HCT116 (cell line): ENCODE results near the gene IGDCC3. TPM values are rescaled to one million over a fixed set of nuclear protein-coding genes. Genes with fewer than 3 reads are reported as not detected.

Source experiments
- ATAC-seq: fragments of 200-7000 bp; cut with Tn5 transposase; 2 replicates; pipeline ENCODE4 v1.9.1; 2020; ENCODE audit warnings: mild to moderate bottlenecking, moderate library complexity
- BruUV-seq: library from RNA; stranded (reverse); fragments of 400-500 nt; replicated peaks from 2 replicates; lab custom pipeline; 2021; lab: Mats Ljungman, UMichigan
- CTCF ChIA-PET: fragments of 300-600 bp; sonication (Branson Sonifier 250); formaldehyde crosslinking; loops from one replicate; lab custom pipeline; 2021; ENCODE audit warnings: antibody characterized with exemption; lab: Charles Lee
- POLR2A ChIA-PET: fragments of 300-600, 350-600 bp; sonication (Branson Sonifier 250); formaldehyde crosslinking; loops from one replicate; lab custom pipeline; 2021; ENCODE audit warnings: antibody characterized with exemption; lab: Charles Lee
- RAD21 ChIA-PET, 2 experiments: fragments of 300-600 bp; sonication (Branson Sonifier 250); formaldehyde crosslinking; loops; one replicate each; lab custom pipeline; 2023; ENCODE audit warnings: low total read pairs in 2 of 2; ENCODE audit not compliant: uncharacterized antibody in 2 of 2, unreplicated experiment in 2 of 2, low non-redundant PET in 1 of 2; lab: Charles Lee
- DNase-seq: peaks from one replicate; pipeline ENCODE4 v3.0.0-alpha.2; 2010; ENCODE audit warnings: low read depth, low spot score
- H2AFZ ChIP-seq: fragments of 200-600 bp; shearing (Covaris generic), sonication (generic); 2 replicates; pipeline ENCODE4 v1.6.1; 2017; ENCODE audit warnings: low read depth, mixed run types, mixed read lengths, antibody characterized with exemption, low read length; ENCODE audit not compliant: poor library complexity, severe bottlenecking
- H3K27ac ChIP-seq: 2 replicates; pipeline ENCODE4 v1.5.1; 2012; ENCODE audit warnings: low read depth, low read length
- H3K27me3 ChIP-seq: fragments of 200-600 bp; sonication (generic); 2 replicates; pipeline ENCODE4 v1.6.1; 2016; ENCODE audit warnings: mixed run types, low read length, mixed read lengths; ENCODE audit not compliant: insufficient read depth
- H3K36me3 ChIP-seq, 2 experiments: fragments of 200-500 bp in 1 of 2; fragments of 200-600 bp in 1 of 2; sonication (Bioruptor generic) in 1 of 2; sonication (generic) in 1 of 2; 2 replicates each; pipeline versions ENCODE4 v1.5.1 to v1.6.1; 2014 to 2016; ENCODE audit warnings: low read length in 2 of 2, inconsistent platforms in 1 of 2, mixed read lengths in 1 of 2, mixed run types in 1 of 2; ENCODE audit not compliant: insufficient read depth in 2 of 2, control insufficient read depth in 1 of 2
- H3K4me1 ChIP-seq, 2 experiments: fragments of 200-600 bp in 1 of 2; sonication (generic) in 1 of 2; 2 replicates each; pipeline versions ENCODE4 v1.5.1 to v1.6.1; 2012 to 2017; ENCODE audit warnings: low read length in 2 of 2, inconsistent platforms in 1 of 2, mild to moderate bottlenecking in 1 of 2, mixed read lengths in 1 of 2, mixed run types in 1 of 2, moderate library complexity in 1 of 2; ENCODE audit not compliant: insufficient read depth in 2 of 2, control insufficient read depth in 1 of 2
- H3K4me2 ChIP-seq: fragments of 200-600 bp; sonication (generic); 2 replicates; pipeline ENCODE4 v1.6.1; 2017; ENCODE audit warnings: mixed run types, low read length, mixed read lengths
- H3K4me3 ChIP-seq, 2 experiments: fragments of 200-600 bp in 1 of 2; sonication (generic) in 1 of 2; replicated peaks in 1 of 2; 2 replicates each; pipeline ENCODE4 v1.5.1; 2011 to 2016; ENCODE audit warnings: low read length in 2 of 2, control low read depth in 1 of 2, low read depth in 1 of 2, mild to moderate bottlenecking in 1 of 2, mixed read lengths in 1 of 2, mixed run types in 1 of 2
- H3K79me2 ChIP-seq: fragments of 200-600 bp; sonication (generic); 2 replicates; pipeline ENCODE4 v1.6.1; 2017; ENCODE audit warnings: mild to moderate bottlenecking, mixed run types, low read length, moderate library complexity, mixed read lengths; ENCODE audit not compliant: insufficient read depth
- H3K9ac ChIP-seq: fragments of 200-600 bp; sonication (generic); 2 replicates; pipeline ENCODE4 v1.6.1; 2016; ENCODE audit warnings: low read length, mixed read lengths
- H3K9me2 ChIP-seq: fragments of 200-600 bp; sonication (generic), shearing (Covaris generic); 2 replicates; pipeline ENCODE4 v1.6.1; 2017; ENCODE audit warnings: mixed run types, mild to moderate bottlenecking, moderate library complexity; ENCODE audit not compliant: insufficient read depth
- H3K9me3 ChIP-seq, 2 experiments: fragments of 200-500 bp in 1 of 2; fragments of 200-600 bp in 1 of 2; sonication (Bioruptor generic) in 1 of 2; sonication (generic) in 1 of 2; 2 replicates each; pipeline ENCODE4 v1.6.1; 2014 to 2017; ENCODE audit warnings: low read length in 2 of 2, mixed read lengths in 2 of 2, inconsistent platforms in 1 of 2, low read depth in 1 of 2, mild to moderate bottlenecking in 1 of 2, mixed run types in 1 of 2, moderate library complexity in 1 of 2; ENCODE audit not compliant: control insufficient read depth in 1 of 2, insufficient read depth in 1 of 2
- H4K20me1 ChIP-seq: fragments of 200-600 bp; sonication (generic), shearing (Covaris generic); 2 replicates; pipeline ENCODE4 v1.6.1; 2017; ENCODE audit warnings: mixed run types, mild to moderate bottlenecking, moderate library complexity; ENCODE audit not compliant: insufficient read depth
- ATF3 ChIP-seq: IDR thresholded peaks from 2 replicates; pipeline ENCODE4 v1.6.1; 2012
- CEBPB ChIP-seq: IDR thresholded peaks from 2 replicates; pipeline ENCODE4 v1.6.1; 2012; ENCODE audit warnings: low read depth
- ELF1 ChIP-seq: IDR thresholded peaks from 2 replicates; pipeline ENCODE4 v1.6.1; 2012; ENCODE audit warnings: low read depth, borderline replicate concordance
- EZH2phosphoT487 ChIP-seq: fragments of 200-600 bp; IDR thresholded peaks from 2 replicates; pipeline ENCODE4 v1.6.1; 2018; ENCODE audit warnings: antibody characterized with exemption, borderline replicate concordance
- FOSL1 ChIP-seq: IDR thresholded peaks from 2 replicates; pipeline ENCODE4 v1.6.1; 2012; ENCODE audit warnings: low read depth
- JUND ChIP-seq: IDR thresholded peaks from 2 replicates; pipeline ENCODE4 v1.6.1; 2012
- MAX ChIP-seq: IDR thresholded peaks from 2 replicates; pipeline ENCODE4 v1.6.1; 2012
- POLR2A ChIP-seq: IDR thresholded peaks from 2 replicates; pipeline ENCODE4 v1.7.0; 2011; ENCODE audit warnings: borderline replicate concordance; ENCODE audit not compliant: insufficient read depth, insufficient read length; ENCODE audit errors: extremely low read depth
- RAD21 ChIP-seq: IDR thresholded peaks from 2 replicates; pipeline ENCODE4 v1.6.1; 2012; ENCODE audit warnings: low read depth, mild to moderate bottlenecking
- SP1 ChIP-seq: IDR thresholded peaks from 2 replicates; pipeline ENCODE4 v1.6.1; 2012; ENCODE audit warnings: low read depth
- SRF ChIP-seq: IDR thresholded peaks from 2 replicates; pipeline ENCODE4 v1.6.1; 2012; ENCODE audit warnings: low read depth
- TCF7L2 ChIP-seq: IDR thresholded peaks from 2 replicates; pipeline ENCODE4 v1.7.0; 2011; ENCODE audit warnings: borderline replicate concordance, inconsistent platforms; ENCODE audit not compliant: insufficient read depth, insufficient read length; ENCODE audit errors: extremely low read depth
- ZBTB33 ChIP-seq: IDR thresholded peaks from 2 replicates; pipeline ENCODE4 v1.6.1; 2011; ENCODE audit warnings: mild to moderate bottlenecking, low read length, moderate library complexity; ENCODE audit not compliant: insufficient replicate concordance; ENCODE audit errors: extremely low read depth
- ZFX ChIP-seq: fragments of 450-650 bp; IDR thresholded peaks from 2 replicates; pipeline ENCODE4 v1.6.1; 2017
- intact Hi-C: fragments of 100-400 bp; cut with micrococcal nuclease; formaldehyde crosslinking; loops from 2 replicates; pipeline ENCODE4 v1.10.0; 2022
- total RNA-seq: library from RNA; stranded (reverse); gene quantifications from one replicate; pipeline ENCODE4 v1.2.1, GENCODE V29; 2021; ENCODE audit not compliant: unreplicated experiment

The IGDCC3 gene
- total RNA-seq, 1 experiment from 2014 or later: 0.44 TPM

GRCh38 chr15:65346856-65347598 is 30.8 kb downstream of the IGDCC3 start:
- H3K27ac ChIP-seq: no peak overlapping the region
- H3K4me1 ChIP-seq: no peaks in the 10 kb centered on the region
- BruUV-seq: no TSS peak
- H2AFZ ChIP-seq: no peak overlapping the region
- no peaks in the 10 kb centered on the region for H3K27me3 ChIP-seq
- ChIA-PET POLR2A (no interaction called here), RAD21 (no interaction called here), CTCF (no interaction called here)
- no peak overlapping the region for H3K4me2 ChIP-seq
- H3K79me2 ChIP-seq: no peaks in the 10 kb centered on the region
- no peak overlapping the region for H3K4me3 ChIP-seq
- no peaks in the 10 kb centered on the region for H3K36me3 ChIP-seq
- H4K20me1 ChIP-seq: no peaks in the 10 kb centered on the region
- intact Hi-C loops: no loop called here
- H3K9me3 ChIP-seq: no peaks in the 10 kb centered on the region
- TF ChIP-seq JUND: no peak
- TF ChIP-seq POLR2A: no peak
- TF ChIP-seq TCF7L2: no peak
- TF ChIP-seq ATF3: no peak
- no peak for TF ChIP-seq MAX
- TF ChIP-seq ZBTB33: no peak
- TF ChIP-seq EZH2phosphoT487: no peak
- TF ChIP-seq SP1: no peak
- no peak for TF ChIP-seq ZFX
- no peak for TF ChIP-seq SRF
- no peak for TF ChIP-seq ELF1
- TF ChIP-seq RAD21: no peak
- no peak for TF ChIP-seq FOSL1
- no peak for TF ChIP-seq CEBPB
- ATAC-seq (no peak), DNase-seq (no peak)
- no peaks in the 10 kb centered on the region for H3K9me2 ChIP-seq
- no peak overlapping the region for H3K9ac ChIP-seq
